LNCAP (cell line): Measurements from ENCODE around the gene NOVA1.

Experiments used
- CTCF ChIP-seq: fragments of 450-650 bp; IDR thresholded peaks from 2 replicates; pipeline ENCODE4 v1.5.1; 2017; ENCODE audit warnings: mild to moderate bottlenecking

NOVA1 gene

GRCh38 chr14:26527095-26527494 lies 70.7 kb downstream of the NOVA1 start:
- TF ChIP-seq CTCF = no peak

- no peak for TF ChIP-seq CTCF
Measured at GRCh38 chr14:26526137-26526536, 71.7 kb downstream of the NOVA1 start.

GRCh38 chr14:26525085-26525484 lies 72.7 kb downstream of the NOVA1 start:
- TF ChIP-seq CTCF = no peak

- TF ChIP-seq CTCF = no peak
Measured at GRCh38 chr14:26522967-26523366, 74.9 kb downstream of the NOVA1 start.

- no peak for TF ChIP-seq CTCF
Measured at GRCh38 chr14:26517771-26518170, 80.1 kb downstream of the NOVA1 start.

GRCh38 chr14:26500028-26500427 lies 97.8 kb downstream of the NOVA1 start:
- TF ChIP-seq CTCF = no peak

- no peak for TF ChIP-seq CTCF
Measured at GRCh38 chr14:26499546-26499945, 98.3 kb downstream of the NOVA1 start.

GRCh38 chr14:26486922-26487321 lies 110.9 kb downstream of the NOVA1 start:
- TF ChIP-seq CTCF = no peak
